Lung (tissue), 12 donors: Measurements from ENCODE around the gene LMX1B. TPM values are rescaled to one million over a fixed set of nuclear protein-coding genes. Genes with fewer than 3 reads are reported as not detected.

Source experiments
- ATAC-seq: fragments of 200-7000 bp; cut with Tn5 transposase; one replicate; pipeline ENCODE4 v1.9.1; 2020; ENCODE audit warnings: moderate number of reproducible peaks; ENCODE audit not compliant: insufficient read depth, low FRiP score
- DNase-seq, 3 donors: peaks; one replicate each; pipeline ENCODE4 v3.0.0-alpha.2; 2013 to 2017
- H3K27ac ChIP-seq, 2 donors: one replicate each; pipeline ENCODE4 v1.5.1; 2013; ENCODE audit warnings: mild to moderate bottlenecking in 2 of 2, moderate library complexity in 2 of 2, control low read depth in 1 of 2, inconsistent platforms in 1 of 2, low read depth in 1 of 2, low read length in 1 of 2
- H3K27me3 ChIP-seq, 3 donors: one replicate each; pipeline ENCODE4 v1.5.1; 2013; ENCODE audit warnings: low read length in 2 of 3; ENCODE audit not compliant: control insufficient read depth in 3 of 3, insufficient read depth in 3 of 3
- H3K36me3 ChIP-seq, 4 donors: one replicate each; pipeline ENCODE4 v1.5.1; 2013; ENCODE audit warnings: low read length in 4 of 4, mild to moderate bottlenecking in 1 of 4, moderate library complexity in 1 of 4; ENCODE audit not compliant: control insufficient read depth in 4 of 4, insufficient read depth in 4 of 4
- H3K4me1 ChIP-seq, 5 donors: one replicate each; pipeline ENCODE4 v1.5.1; 2013; ENCODE audit warnings: low read length in 5 of 5, mild to moderate bottlenecking in 2 of 5, moderate library complexity in 1 of 5; ENCODE audit not compliant: control insufficient read depth in 5 of 5, insufficient read depth in 5 of 5
- H3K4me3 ChIP-seq: one replicate; pipeline ENCODE4 v1.5.1; 2013; ENCODE audit warnings: mild to moderate bottlenecking, control low read depth, moderate library complexity
- H3K9ac ChIP-seq, 2 donors: one replicate each; pipeline ENCODE4 v1.5.1; 2013; ENCODE audit warnings: low read length in 2 of 2, control low read depth in 1 of 2; ENCODE audit not compliant: insufficient read depth in 1 of 2
- H3K9me3 ChIP-seq, 4 donors: one replicate each; pipeline ENCODE4 v1.5.1; 2013; ENCODE audit warnings: low read length in 3 of 4, mild to moderate bottlenecking in 1 of 4, moderate library complexity in 1 of 4; ENCODE audit not compliant: control insufficient read depth in 4 of 4, insufficient read depth in 3 of 4
- CTCF ChIP-seq: IDR thresholded peaks from 2 replicates; pipeline ENCODE4 v1.5.1; 2012; ENCODE audit warnings: mild to moderate bottlenecking; ENCODE audit errors: control extremely low read depth, extremely low read depth
- WGBS, 2 donors: extraction: QIAGEN DNeasy Blood & Tissue Kit; methylation state at CpG; one replicate each; pipeline ENCODE4 v1.1.7; 2013; 5-methylcytosine and 5-hydroxymethylcytosine counted together
- polyA plus RNA-seq, 2 donors: library from polyadenylated mRNA; stranded (reverse); fragments of 200-250 nt; gene quantifications; one replicate each; pipeline ENCODE4 v1.2.1, GENCODE V29; 2013
- total RNA-seq, 2 donors: library from RNA; depleted of rRNA in 1 of 2; stranded (reverse); fragments of >200 nt in 1 of 2; gene quantifications; one replicate each; pipeline ENCODE4 v1.2.1, GENCODE V29; 2014 to 2021
- donor health status: control.
- donor health status: control.
- donor health status: Bipolar disorder and iron deficiency.
- donor health status: healthy.
- donor health status: DM: yes; HTN: yes; CAD: no.

Gene LMX1B
- total and polyA plus RNA-seq, 4 donors: under 0.01 to 0.77 (median 0.10) TPM

GRCh38 chr9:126581893-126582292, 31.8 kb upstream of the LMX1B start:
- Histone ChIP-seq H3K27ac (no peak overlapping the region), H3K9me3 (no peaks in the 10 kb centered on the region), H3K4me1 (peaks cover 0 to 5% (median 0%) of the 10 kb centered on the region in 5 donors), H3K36me3 (no peaks in the 10 kb centered on the region), H3K4me3 (no peak overlapping the region), H3K27me3 (peaks cover 0 to 22% (median 14%) of the 10 kb centered on the region in 3 donors), H3K9ac (no peak overlapping the region)
- WGBS, 2 donors: 60 to 68% methylated on average over 9 of the region's 9 CpGs
- ATAC-seq (no peak), DNase-seq (no peak)
- no peak for TF ChIP-seq CTCF

GRCh38 chr9:126582427-126582826, 31.3 kb upstream of the LMX1B start:
- no peak for DNase-seq
- H3K9me3 ChIP-seq: no peaks in the 10 kb centered on the region
- H3K9ac ChIP-seq: no peak overlapping the region
- H3K4me1 ChIP-seq: peaks cover 0 to 9% (median 2%) of the 10 kb centered on the region in 5 donors
- no peak for TF ChIP-seq CTCF
- WGBS, 2 donors: 73 to 85% methylated on average over 7 of the region's 7 CpGs
- H3K4me3 ChIP-seq: no peak overlapping the region
- no peaks in the 10 kb centered on the region for H3K36me3 ChIP-seq
- H3K27ac ChIP-seq: no peak overlapping the region
- H3K27me3 ChIP-seq: peaks cover 0 to 22% (median 14%) of the 10 kb centered on the region in 3 donors
- ATAC-seq: no peak

- no peaks in the 10 kb centered on the region for H3K9me3 ChIP-seq
Measured at GRCh38 chr9:126583144-126583760, 30.5 kb upstream of the LMX1B start.

More at GRCh38 chr9:126583144-126583760, 30.5 kb upstream of the LMX1B start:
- Histone ChIP-seq H3K4me1 (peaks cover 0 to 14% (median 10%) of the 10 kb centered on the region in 5 donors), H3K4me3 (no peak overlapping the region), H3K27ac (no peak overlapping the region), H3K9ac (no peak overlapping the region), H3K36me3 (no peaks in the 10 kb centered on the region), H3K27me3 (peaks cover 0 to 22% (median 14%) of the 10 kb centered on the region in 3 donors)
- DNase-seq: no peak
- 56 to 65% methylated on average over 17 of the region's 17 CpGs for WGBS, 2 donors
- no peak for TF ChIP-seq CTCF
- ATAC-seq: no peak
